Keratinocyte (primary cell): ENCODE data around the gene EYS. TPM values are rescaled to one million over a fixed set of nuclear protein-coding genes. Genes with fewer than 3 reads are reported as not detected.
"Not testable (repeated sequence)": the region's sequence is repeated elsewhere in the genome, so short reads cannot be mapped to it uniquely, and the experiment has no call there.

Source experiments
- DNase-seq: peaks from one replicate; pipeline ENCODE4 v3.0.0-alpha.2; 2011; ENCODE audit warnings: low read depth, missing footprints, low spot score
- FAIRE-seq: peaks from 2 replicates; lab custom pipeline; 2011; peaks lifted over from hg19 to GRCh38; lab: Jason Lieb, UNC
- H2AFZ ChIP-seq: 2 replicates; pipeline ENCODE4 v1.6.0; 2012; ENCODE audit warnings: low read length, control low read depth, inconsistent platforms; ENCODE audit not compliant: control insufficient read depth
- H3K27ac ChIP-seq: 2 replicates; pipeline ENCODE4 v1.5.1; 2011; ENCODE audit warnings: low read length; ENCODE audit not compliant: control insufficient read depth, insufficient read depth
- H3K27me3 ChIP-seq: 3 replicates; pipeline ENCODE4 v1.6.0; 2011; ENCODE audit warnings: low read length; ENCODE audit not compliant: control insufficient read depth, insufficient read depth; ENCODE audit errors: extremely low read depth
- H3K36me3 ChIP-seq, 2 experiments: 2 replicates in 1 of 2; 3 replicates in 1 of 2; pipeline ENCODE4 v1.5.1; 2011; ENCODE audit warnings: low read length in 2 of 2, mild to moderate bottlenecking in 1 of 2; ENCODE audit not compliant: control insufficient read depth in 2 of 2, insufficient read depth in 2 of 2; ENCODE audit errors: extremely low read depth in 1 of 2
- H3K4me1 ChIP-seq: 3 replicates; pipeline ENCODE4 v1.5.1; 2011; ENCODE audit warnings: low read length; ENCODE audit not compliant: control insufficient read depth, insufficient read depth; ENCODE audit errors: extremely low read depth
- H3K4me2 ChIP-seq: 3 replicates; pipeline ENCODE4 v1.6.0; 2011; ENCODE audit warnings: low read depth, low read length; ENCODE audit not compliant: control insufficient read depth, insufficient read depth; ENCODE audit errors: extremely low read depth
- H3K4me3 ChIP-seq, 3 experiments: fragments of 200-600 bp in 1 of 3; sonication (generic) in 1 of 3; 2 replicates in 2 of 3; 3 replicates in 1 of 3; pipeline ENCODE4 v1.5.1; 2011 to 2016; ENCODE audit warnings: low read length in 3 of 3, mild to moderate bottlenecking in 3 of 3, control low read depth in 2 of 3, inconsistent platforms in 1 of 3, low read depth in 1 of 3, mixed read lengths in 1 of 3, mixed run types in 1 of 3, moderate library complexity in 1 of 3; ENCODE audit not compliant: control insufficient read depth in 2 of 3, insufficient read depth in 2 of 3; ENCODE audit errors: extremely low read depth in 1 of 3
- H3K79me2 ChIP-seq: 2 replicates; pipeline ENCODE4 v1.6.0; 2012; ENCODE audit warnings: low read length; ENCODE audit not compliant: control insufficient read depth, insufficient read depth
- H3K9ac ChIP-seq: 3 replicates; pipeline ENCODE4 v1.6.0; 2011; ENCODE audit warnings: low read length; ENCODE audit not compliant: control insufficient read depth, insufficient read depth; ENCODE audit errors: extremely low read depth
- H3K9me1 ChIP-seq: 3 replicates; pipeline ENCODE4 v1.6.0; 2011; ENCODE audit warnings: low read length; ENCODE audit not compliant: control insufficient read depth, insufficient read depth; ENCODE audit errors: extremely low read depth
- H3K9me3 ChIP-seq: 2 replicates; pipeline ENCODE4 v1.5.1; 2012; ENCODE audit warnings: low read depth, low read length; ENCODE audit not compliant: control insufficient read depth
- H4K20me1 ChIP-seq: 3 replicates; pipeline ENCODE4 v1.6.0; 2011; ENCODE audit warnings: low read length; ENCODE audit not compliant: control insufficient read depth, insufficient read depth; ENCODE audit errors: extremely low read depth
- CTCF ChIP-seq, 3 experiments: IDR thresholded peaks in 1 of 3; conservative IDR thresholded peaks in 1 of 3; optimal IDR thresholded peaks in 1 of 3; 2 replicates in 2 of 3; 3 replicates in 1 of 3; pipeline versions ENCODE3 to v1.5.1; 2011; ENCODE audit warnings: low read length in 3 of 3, mild to moderate bottlenecking in 3 of 3, moderate library complexity in 2 of 3, control low read depth in 1 of 3, inconsistent platforms in 1 of 3; ENCODE audit not compliant: insufficient read depth in 2 of 3; ENCODE audit errors: extremely low read depth in 1 of 3
- EZH2 ChIP-seq: IDR thresholded peaks from one replicate; pipeline ENCODE4 v1.6.1; 2012; ENCODE audit warnings: inconsistent platforms, mild to moderate bottlenecking, low read length, moderate library complexity
- dilution Hi-C: fragments of 300-500 bp; cut with MboI; formaldehyde crosslinking; loops from one replicate; pipeline ENCODE4 v1.7.0; 2020; ENCODE audit warnings: low sequenced_read_pairs; ENCODE audit not compliant: extremely low pct_ligation_motif_present
- polyA plus RNA-seq, 5 experiments: library from polyadenylated mRNA; depleted of rRNA in 3 of 5; stranded (reverse) in 3 of 5; stranded (forward) in 1 of 5; unstranded in 1 of 5; fragments of >200 nt; gene quantifications; 1 replicate in 1 of 5; 2 replicates in 3 of 5; 3 replicates in 1 of 5; pipeline versions ENCODE4 v1.2.1 to v1.2.3, GENCODE V29; 2011 to 2012; ENCODE audit warnings: missing spikeins in 2 of 5, low read depth in 1 of 5, low replicate concordance in 1 of 5

The EYS gene
- polyA plus RNA-seq, 1 donor (not counting 4 experiments of a cell fraction or from before 2014, with no cell fraction given), result 0.34 TPM

DNA sequence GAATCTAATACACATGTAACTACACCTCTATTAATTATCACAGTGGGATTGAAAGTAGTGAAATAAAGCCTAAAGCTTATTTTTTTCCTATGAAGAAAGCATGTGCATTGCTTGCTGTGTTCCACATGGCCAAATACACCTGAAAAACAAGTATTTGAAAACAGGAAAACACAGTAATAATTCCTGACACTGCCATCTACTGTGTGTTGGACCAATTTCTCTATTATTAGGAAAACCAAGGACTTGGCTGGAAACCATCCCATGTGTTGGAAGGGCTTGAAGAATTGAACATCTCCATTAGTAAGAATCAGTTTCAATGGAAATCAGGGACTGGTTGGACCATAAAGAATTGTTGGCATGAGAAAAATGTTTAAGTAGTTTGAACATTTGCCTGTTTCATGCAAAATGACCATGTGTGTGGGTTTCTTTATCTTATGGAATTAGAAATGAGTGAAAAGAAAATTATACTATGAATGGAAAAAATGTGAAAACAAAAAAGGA, 1947.4 kb downstream of the EYS start:
- FAIRE-seq, result no peak
- no peak overlapping the region for H3K27ac ChIP-seq
- dilution Hi-C loops, result no loop called here

DNA sequence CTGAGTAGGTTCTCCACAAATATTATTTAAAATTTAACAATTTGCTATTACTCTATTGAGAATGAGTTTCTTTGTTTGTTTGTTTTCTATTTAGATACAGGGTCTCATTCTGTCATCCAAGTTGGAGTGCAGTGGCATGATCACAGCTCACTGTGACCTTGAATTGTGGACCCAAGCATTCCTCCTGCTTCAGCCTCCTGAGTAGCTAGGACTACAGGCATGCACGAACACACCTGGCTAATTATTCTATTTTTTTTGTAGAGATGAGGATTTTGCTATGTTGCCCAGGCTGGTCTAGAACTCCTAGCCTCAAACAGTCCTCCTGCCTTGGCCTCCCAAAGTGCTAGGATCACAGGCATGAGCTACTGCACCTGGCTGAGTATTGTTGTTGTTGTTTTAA, 1949.2 kb downstream of the EYS start:
- H3K9ac ChIP-seq, result no peak overlapping the region
- H3K36me3 ChIP-seq, result no peaks in the 10 kb centered on the region
- no peaks in the 10 kb centered on the region for H4K20me1 ChIP-seq
- H3K27me3 ChIP-seq, result no peaks in the 10 kb centered on the region
- H3K4me3 ChIP-seq, result no peak overlapping the region
- no peaks in the 10 kb centered on the region for H3K9me1 ChIP-seq
- no peaks in the 10 kb centered on the region for H3K4me1 ChIP-seq
- H3K9me3 ChIP-seq, result no peaks in the 10 kb centered on the region
- TF ChIP-seq EZH2 (no peak), CTCF (optimal IDR thresholded peaks at IDR 0.05 in 1 of 3, IDR thresholded peaks at IDR 0.05 in 1 of 3, conservative IDR thresholded peaks at IDR 0.05 in 1 of 3; ENCODE audit: extremely low read depth in 1 of 3, insufficient read depth in 2 of 3, low read length in 3 of 3) (no peak)
- dilution Hi-C loops, result no loop called here
- no peaks in the 10 kb centered on the region for H3K79me2 ChIP-seq
- no peak overlapping the region for H3K27ac ChIP-seq
- DNase-seq, result no peak
- FAIRE-seq, result no peak
- no peak overlapping the region for H2AFZ ChIP-seq
- H3K4me2 ChIP-seq, result no peak overlapping the region

More for the DNA sequence above, 1947.4 kb downstream of the EYS start:
- Histone ChIP-seq H3K27me3 (no peaks in the 10 kb centered on the region), H3K36me3 (no peaks in the 10 kb centered on the region), H3K9me1 (no peaks in the 10 kb centered on the region), H3K9me3 (no peaks in the 10 kb centered on the region), H3K9ac (no peak overlapping the region), H3K4me3 (no peak overlapping the region), H3K4me2 (no peak overlapping the region), H3K4me1 (no peaks in the 10 kb centered on the region), H2AFZ (no peak overlapping the region), H3K79me2 (no peaks in the 10 kb centered on the region), H4K20me1 (no peaks in the 10 kb centered on the region)
- DNase-seq, result no peak
- TF ChIP-seq CTCF (optimal IDR thresholded peaks at IDR 0.05 in 1 of 3, IDR thresholded peaks at IDR 0.05 in 1 of 3, conservative IDR thresholded peaks at IDR 0.05 in 1 of 3; ENCODE audit: extremely low read depth in 1 of 3, insufficient read depth in 2 of 3, low read length in 3 of 3), result no peak
- TF ChIP-seq EZH2, result no peak

DNA sequence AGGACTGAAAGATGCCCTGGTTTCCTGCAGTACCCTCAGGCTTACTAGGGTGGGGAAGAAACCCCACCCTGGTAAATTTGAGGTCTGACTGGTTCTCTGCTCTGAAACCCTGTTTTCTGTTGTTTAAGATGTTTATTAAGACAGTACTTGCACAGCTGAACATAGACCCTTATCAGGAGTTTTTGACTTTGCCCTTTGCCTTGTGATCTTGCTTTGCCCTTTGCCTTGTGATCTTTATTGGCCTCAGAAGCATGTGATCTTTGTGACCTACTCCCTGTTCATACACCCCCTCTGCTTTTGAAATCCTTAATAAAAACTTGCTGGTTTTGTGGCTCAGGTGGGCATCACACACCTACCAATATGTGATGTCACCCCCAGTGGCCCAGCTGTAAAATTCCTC, 1949.8 kb downstream of the EYS start:
- H3K36me3 ChIP-seq, H3K79me2 ChIP-seq, H3K27me3 ChIP-seq, FAIRE-seq, H3K9me1 ChIP-seq, H3K4me3 ChIP-seq, H3K4me1 ChIP-seq, H2AFZ ChIP-seq, H3K27ac ChIP-seq, H3K9me3 ChIP-seq, H4K20me1 ChIP-seq, H3K9ac ChIP-seq, DNase-seq, H3K4me2 ChIP-seq, dilution Hi-C loops: not testable (repeated sequence)
